PC-9 (cell line): ENCODE results near the gene EXOC4.

Experiments used
- EZH2 ChIP-seq: fragments of 200-600 bp; sonication (generic); IDR thresholded peaks from 2 replicates; pipeline ENCODE4 v1.8.0; 2017; ENCODE audit warnings: antibody characterized with exemption, low read depth
- TF ChIP-seq, protein P1 (sequence below): fragments of 200-600 bp; sonication (generic); conservative IDR thresholded peaks from 2 replicates; pipeline ENCODE4 v1.6.1; 2017; ENCODE audit warnings: mixed run types, antibody characterized with exemption, mild to moderate bottlenecking, moderate library complexity

DNA sequence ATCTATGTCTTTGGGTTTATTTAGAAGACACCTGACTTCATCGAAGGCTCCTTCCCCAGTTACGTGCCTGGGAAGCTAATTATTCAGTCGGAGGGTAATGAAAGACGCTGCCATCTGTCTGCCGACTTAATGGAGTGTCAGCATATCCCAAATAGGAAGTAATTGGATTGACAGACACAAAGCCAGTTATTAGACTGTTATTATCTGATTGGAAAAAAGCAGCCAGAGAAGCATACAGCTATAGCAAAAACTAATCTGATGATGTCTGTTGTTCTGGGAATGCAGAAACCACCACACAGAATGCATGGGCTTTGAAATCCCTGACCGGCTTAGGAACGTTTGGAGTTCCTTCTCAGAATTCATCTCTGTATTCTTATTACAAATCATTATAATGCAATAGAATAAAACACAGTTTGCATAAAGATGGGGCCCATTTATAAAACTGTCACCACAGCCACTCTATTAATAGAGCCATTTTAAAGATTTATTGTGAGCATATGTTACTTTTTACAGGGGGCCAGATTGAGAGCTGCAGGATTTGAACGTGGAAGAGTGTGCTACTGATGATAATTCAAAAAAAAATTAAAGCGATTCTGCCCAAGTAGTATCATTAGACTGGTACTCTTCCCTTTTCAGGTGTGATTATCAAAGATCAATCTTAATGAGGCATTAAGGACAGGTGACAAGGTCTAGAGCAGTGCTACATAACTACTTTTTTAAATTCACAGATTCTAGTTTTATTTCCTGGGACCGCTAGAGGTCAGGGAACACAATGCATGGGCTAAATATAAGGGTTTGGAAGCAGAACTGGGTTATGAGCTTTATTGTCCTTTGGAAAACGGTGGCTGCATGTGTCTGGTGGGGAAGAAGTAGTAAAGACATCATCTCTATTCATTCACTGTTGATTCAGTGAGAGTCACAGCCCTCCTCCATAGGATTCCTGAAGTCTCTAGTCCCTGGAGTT lies 544.2 kb downstream of the EXOC4 start:
- TF ChIP-seq, protein P1, sequence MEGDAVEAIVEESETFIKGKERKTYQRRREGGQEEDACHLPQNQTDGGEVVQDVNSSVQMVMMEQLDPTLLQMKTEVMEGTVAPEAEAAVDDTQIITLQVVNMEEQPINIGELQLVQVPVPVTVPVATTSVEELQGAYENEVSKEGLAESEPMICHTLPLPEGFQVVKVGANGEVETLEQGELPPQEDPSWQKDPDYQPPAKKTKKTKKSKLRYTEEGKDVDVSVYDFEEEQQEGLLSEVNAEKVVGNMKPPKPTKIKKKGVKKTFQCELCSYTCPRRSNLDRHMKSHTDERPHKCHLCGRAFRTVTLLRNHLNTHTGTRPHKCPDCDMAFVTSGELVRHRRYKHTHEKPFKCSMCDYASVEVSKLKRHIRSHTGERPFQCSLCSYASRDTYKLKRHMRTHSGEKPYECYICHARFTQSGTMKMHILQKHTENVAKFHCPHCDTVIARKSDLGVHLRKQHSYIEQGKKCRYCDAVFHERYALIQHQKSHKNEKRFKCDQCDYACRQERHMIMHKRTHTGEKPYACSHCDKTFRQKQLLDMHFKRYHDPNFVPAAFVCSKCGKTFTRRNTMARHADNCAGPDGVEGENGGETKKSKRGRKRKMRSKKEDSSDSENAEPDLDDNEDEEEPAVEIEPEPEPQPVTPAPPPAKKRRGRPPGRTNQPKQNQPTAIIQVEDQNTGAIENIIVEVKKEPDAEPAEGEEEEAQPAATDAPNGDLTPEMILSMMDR: no peak
- TF ChIP-seq EZH2: no peak
